ENCODE data around the gene LHX5.

LHX5 gene

DNA sequence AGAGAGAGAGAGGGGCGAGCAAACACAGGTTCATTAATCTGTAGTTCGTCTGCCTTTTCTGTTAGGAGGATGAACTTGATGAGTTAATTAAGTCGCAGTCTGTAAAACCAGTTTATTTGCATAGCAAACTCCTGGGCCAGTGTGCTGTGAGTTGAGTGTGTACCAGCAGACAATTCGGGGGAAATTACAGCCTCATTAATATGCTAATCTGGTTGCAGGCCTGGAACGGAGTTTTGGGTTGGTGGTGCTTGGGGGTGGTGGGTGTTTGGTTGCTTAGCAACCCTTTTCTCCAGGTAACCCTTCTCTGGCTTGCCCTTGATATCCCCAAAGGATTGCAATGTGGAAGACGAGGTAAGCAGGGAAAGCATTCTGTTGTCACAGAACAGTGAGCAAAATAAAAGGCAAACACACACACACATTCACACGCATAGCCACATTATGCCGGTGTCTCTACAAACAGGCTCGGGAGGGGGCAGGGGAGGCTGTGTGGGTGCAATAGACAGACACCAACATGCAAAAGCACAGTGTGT lies 29.2 kb upstream of the LHX5 start:
- Histone ChIP-seq H3K9ac (ENCODE audit: low read length) (no peak overlapping the region), H3K4ac (ENCODE audit: low read depth in 1 of 2, low read length in 2 of 2) (no peak overlapping the region), H4K8ac (ENCODE audit: low read length) (no peak overlapping the region), H2AK5ac (ENCODE audit: low read length, severe bottlenecking) (no peak overlapping the region), H3K4me1 (ENCODE audit: control insufficient read depth, insufficient read depth, low read depth, low read length) (no peaks in the 10 kb centered on the region), H3K4me3 (ENCODE audit: insufficient read depth in 1 of 2, low read depth in 1 of 2, low read length in 2 of 2) (no peak overlapping the region), H3K79me1 (replicated peaks; ENCODE audit: low read length, poor library complexity, severe bottlenecking) (no peaks in the 10 kb centered on the region), H3K14ac (ENCODE audit: low read length in 2 of 2) (no peak overlapping the region), H2BK12ac (ENCODE audit: low read length in 2 of 2) (no peak overlapping the region), H3K27me3 (ENCODE audit: control insufficient read depth in 1 of 2, insufficient read depth in 1 of 2, low read length in 2 of 2) (peaks cover 28 to 57% of the 10 kb centered on the region in 2 experiments), H2AFZ (ENCODE audit: low read depth, low read length) (no peak overlapping the region), H3K36me3 (ENCODE audit: control insufficient read depth in 1 of 2, insufficient read depth in 2 of 2, low read depth in 1 of 2, low read length in 2 of 2) (no peaks in the 10 kb centered on the region), H2BK120ac (ENCODE audit: low read depth, low read length) (no peak overlapping the region), H4K91ac (ENCODE audit: low read length) (no peak overlapping the region), H3K27ac (ENCODE audit: low read length, poor library complexity, severe bottlenecking) (no peak overlapping the region), H3K4me2 (ENCODE audit: low read length, poor library complexity, severe bottlenecking) (no peak overlapping the region), H2BK15ac (ENCODE audit: low read depth, poor library complexity, severe bottlenecking) (no peak overlapping the region), H3K23ac (ENCODE audit: low read length in 2 of 2) (no peak overlapping the region), H2BK5ac (ENCODE audit: low read depth, low read length, poor library complexity, severe bottlenecking) (no peak overlapping the region), H3K18ac (ENCODE audit: low read depth in 1 of 2, low read length in 2 of 2) (no peak overlapping the region), H3K9me3 (ENCODE audit: control insufficient read depth, low read length) (no peaks in the 10 kb centered on the region)
- WGBS, result 27% methylated on average over 5 of the region's 9 CpGs
- DNase-seq, result no peak

DNA sequence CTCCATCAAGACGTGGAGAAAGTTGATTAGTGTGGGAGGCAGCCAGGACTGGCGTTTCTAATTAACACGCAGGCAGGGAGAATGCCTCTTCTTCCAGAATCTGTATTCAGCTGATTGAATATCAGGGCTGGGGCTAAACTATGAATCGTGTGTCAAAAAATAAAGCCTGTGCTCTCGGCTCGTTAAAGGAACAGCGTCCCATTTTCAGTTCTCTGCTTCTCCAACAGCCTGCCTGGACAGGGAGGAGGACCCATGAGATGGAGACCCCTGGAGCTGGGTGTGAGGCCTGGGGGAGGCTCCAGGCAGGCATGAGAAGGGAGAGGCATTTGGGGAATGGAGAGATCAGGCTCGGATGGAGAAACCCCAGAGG lies 28.6 kb upstream of the LHX5 start:
- Histone ChIP-seq H3K4me2 (ENCODE audit: low read length, poor library complexity, severe bottlenecking) (no peak overlapping the region), H2AK5ac (ENCODE audit: low read length, severe bottlenecking) (no peak overlapping the region), H3K9me3 (ENCODE audit: control insufficient read depth, low read length) (no peaks in the 10 kb centered on the region), H2AFZ (ENCODE audit: low read depth, low read length) (no peak overlapping the region), H2BK12ac (ENCODE audit: low read length in 2 of 2) (no peak overlapping the region), H2BK15ac (ENCODE audit: low read depth, poor library complexity, severe bottlenecking) (no peak overlapping the region), H3K4ac (ENCODE audit: low read depth in 1 of 2, low read length in 2 of 2) (no peak overlapping the region), H3K9ac (ENCODE audit: low read length) (no peak overlapping the region), H3K4me3 (ENCODE audit: insufficient read depth in 1 of 2, low read depth in 1 of 2, low read length in 2 of 2) (no peak overlapping the region), H3K4me1 (ENCODE audit: control insufficient read depth, insufficient read depth, low read depth, low read length) (no peaks in the 10 kb centered on the region), H4K8ac (ENCODE audit: low read length) (no peak overlapping the region), H3K79me1 (replicated peaks; ENCODE audit: low read length, poor library complexity, severe bottlenecking) (no peaks in the 10 kb centered on the region), H4K91ac (ENCODE audit: low read length) (no peak overlapping the region), H3K36me3 (ENCODE audit: control insufficient read depth in 1 of 2, insufficient read depth in 2 of 2, low read depth in 1 of 2, low read length in 2 of 2) (no peaks in the 10 kb centered on the region), H2BK5ac (ENCODE audit: low read depth, low read length, poor library complexity, severe bottlenecking) (no peak overlapping the region), H3K27ac (ENCODE audit: low read length, poor library complexity, severe bottlenecking) (no peak overlapping the region), H3K18ac (ENCODE audit: low read depth in 1 of 2, low read length in 2 of 2) (no peak overlapping the region), H3K14ac (ENCODE audit: low read length in 2 of 2) (no peak overlapping the region), H2BK120ac (ENCODE audit: low read depth, low read length) (no peak overlapping the region), H3K23ac (ENCODE audit: low read length in 2 of 2) (no peak overlapping the region), H3K27me3 (ENCODE audit: control insufficient read depth in 1 of 2, insufficient read depth in 1 of 2, low read length in 2 of 2) (peaks cover 28 to 58% of the 10 kb centered on the region in 2 experiments)
- no peak for DNase-seq
- 47% methylated on average over 8 of the region's 8 CpGs for WGBS

DNA sequence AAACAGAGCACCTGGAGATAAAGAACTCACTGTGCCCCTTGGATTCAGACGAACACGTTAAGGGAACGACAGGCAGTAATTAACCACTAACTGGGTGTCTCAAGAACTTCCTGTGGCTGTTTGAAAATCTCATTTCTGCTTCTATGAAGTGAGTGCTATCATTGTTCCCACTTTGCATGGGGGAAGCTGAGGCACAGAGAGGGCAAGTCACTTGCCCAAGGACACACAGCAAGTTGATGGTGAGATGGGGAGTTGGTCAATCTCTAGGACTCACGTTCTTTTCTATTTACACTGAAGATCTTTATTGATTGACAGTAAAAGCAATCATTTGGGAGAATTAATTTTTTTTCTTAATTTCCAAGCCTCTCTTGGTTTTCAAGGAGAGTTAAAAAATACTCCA lies 26.8 kb upstream of the LHX5 start:
- Histone ChIP-seq H3K4me2 (ENCODE audit: low read length, poor library complexity, severe bottlenecking) (no peak overlapping the region), H3K4me3 (ENCODE audit: insufficient read depth in 1 of 2, low read depth in 1 of 2, low read length in 2 of 2) (no peak overlapping the region), H2BK12ac (ENCODE audit: low read length in 2 of 2) (no peak overlapping the region), H3K23ac (ENCODE audit: low read length in 2 of 2) (no peak overlapping the region), H3K36me3 (ENCODE audit: control insufficient read depth in 1 of 2, insufficient read depth in 2 of 2, low read depth in 1 of 2, low read length in 2 of 2) (no peaks in the 10 kb centered on the region), H3K18ac (ENCODE audit: low read depth in 1 of 2, low read length in 2 of 2) (no peak overlapping the region), H2BK5ac (ENCODE audit: low read depth, low read length, poor library complexity, severe bottlenecking) (no peak overlapping the region), H2BK120ac (ENCODE audit: low read depth, low read length) (no peak overlapping the region), H3K79me1 (replicated peaks; ENCODE audit: low read length, poor library complexity, severe bottlenecking) (no peaks in the 10 kb centered on the region), H3K4ac (ENCODE audit: low read depth in 1 of 2, low read length in 2 of 2) (no peak overlapping the region), H3K27ac (ENCODE audit: low read length, poor library complexity, severe bottlenecking) (no peak overlapping the region), H2BK15ac (ENCODE audit: low read depth, poor library complexity, severe bottlenecking) (no peak overlapping the region), H2AK5ac (ENCODE audit: low read length, severe bottlenecking) (no peak overlapping the region), H2AFZ (ENCODE audit: low read depth, low read length) (no peak overlapping the region), H3K27me3 (ENCODE audit: control insufficient read depth in 1 of 2, insufficient read depth in 1 of 2, low read length in 2 of 2) (peaks cover 31 to 68% of the 10 kb centered on the region in 2 experiments), H3K9ac (ENCODE audit: low read length) (no peak overlapping the region), H3K9me3 (ENCODE audit: control insufficient read depth, low read length) (no peaks in the 10 kb centered on the region), H3K14ac (ENCODE audit: low read length in 2 of 2) (no peak overlapping the region), H4K91ac (ENCODE audit: low read length) (no peak overlapping the region), H4K8ac (ENCODE audit: low read length) (no peak overlapping the region), H3K4me1 (ENCODE audit: control insufficient read depth, insufficient read depth, low read depth, low read length) (no peaks in the 10 kb centered on the region)
- WGBS, result 86% methylated on average over 3 of the region's 4 CpGs
- no peak for DNase-seq

DNA sequence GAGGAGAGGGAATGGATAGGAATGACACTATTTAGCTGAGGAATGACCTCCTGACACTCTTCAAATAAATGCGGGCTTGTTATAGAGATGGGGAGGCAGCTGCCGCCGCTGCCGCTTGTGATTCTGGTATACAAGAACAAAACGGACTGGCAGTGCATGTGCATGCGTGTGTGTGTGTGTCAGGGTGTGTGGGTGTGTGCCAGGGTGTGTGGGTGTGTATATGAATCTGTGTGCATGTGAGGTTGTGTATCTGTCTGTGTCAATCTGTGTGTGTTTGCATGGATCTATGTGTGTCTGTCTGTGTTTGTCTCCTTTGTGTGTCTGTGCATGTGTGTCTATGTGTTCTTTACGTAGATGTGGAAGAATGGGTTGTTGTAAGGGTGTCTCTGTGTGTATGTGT lies 26.0 kb upstream of the LHX5 start:
- Histone ChIP-seq H4K8ac (ENCODE audit: low read length) (no peak overlapping the region), H3K9me3 (ENCODE audit: control insufficient read depth, low read length) (no peaks in the 10 kb centered on the region), H3K23ac (ENCODE audit: low read length in 2 of 2) (no peak overlapping the region), H2BK12ac (ENCODE audit: low read length in 2 of 2) (no peak overlapping the region), H3K4me3 (ENCODE audit: insufficient read depth in 1 of 2, low read depth in 1 of 2, low read length in 2 of 2) (no peak overlapping the region), H2BK15ac (ENCODE audit: low read depth, poor library complexity, severe bottlenecking) (no peak overlapping the region), H2BK5ac (ENCODE audit: low read depth, low read length, poor library complexity, severe bottlenecking) (no peak overlapping the region), H3K4me1 (ENCODE audit: control insufficient read depth, insufficient read depth, low read depth, low read length) (no peaks in the 10 kb centered on the region), H3K4ac (ENCODE audit: low read depth in 1 of 2, low read length in 2 of 2) (no peak overlapping the region), H3K14ac (ENCODE audit: low read length in 2 of 2) (no peak overlapping the region), H3K18ac (ENCODE audit: low read depth in 1 of 2, low read length in 2 of 2) (no peak overlapping the region), H3K36me3 (ENCODE audit: control insufficient read depth in 1 of 2, insufficient read depth in 2 of 2, low read depth in 1 of 2, low read length in 2 of 2) (no peaks in the 10 kb centered on the region), H3K79me1 (replicated peaks; ENCODE audit: low read length, poor library complexity, severe bottlenecking) (no peaks in the 10 kb centered on the region), H3K27me3 (ENCODE audit: control insufficient read depth in 1 of 2, insufficient read depth in 1 of 2, low read length in 2 of 2) (peaks cover 33 to 67% of the 10 kb centered on the region in 2 experiments), H4K91ac (ENCODE audit: low read length) (no peak overlapping the region), H3K9ac (ENCODE audit: low read length) (no peak overlapping the region), H2BK120ac (ENCODE audit: low read depth, low read length) (no peak overlapping the region), H2AFZ (ENCODE audit: low read depth, low read length) (no peak overlapping the region), H2AK5ac (ENCODE audit: low read length, severe bottlenecking) (no peak overlapping the region), H3K4me2 (ENCODE audit: low read length, poor library complexity, severe bottlenecking) (no peak overlapping the region), H3K27ac (ENCODE audit: low read length, poor library complexity, severe bottlenecking) (no peak overlapping the region)
- no peak for DNase-seq
- 77% methylated on average over 7 of the region's 7 CpGs for WGBS

All from mesenchymal stem cell (in vitro differentiated cells and primary cell).